IMR-90 (cell line): Measurements from ENCODE around the gene NAT14. TPM values are rescaled to one million over a fixed set of nuclear protein-coding genes. Genes with fewer than 3 reads are reported as not detected.

Experiments
- ATAC-seq: fragments of 200-7000 bp; cut with Tn5 transposase; 2 replicates; pipeline ENCODE4 v1.9.1; 2020; ENCODE audit warnings: low read depth, mild to moderate bottlenecking, moderate library complexity
- BruUV-seq: library from RNA; stranded (reverse); fragments of 400-500 nt; replicated peaks from 2 replicates; lab custom pipeline; 2021; lab: Mats Ljungman, UMichigan
- CTCF ChIA-PET: fragments of 300-600 bp; formaldehyde crosslinking; extraction: SDS; loops from one replicate; lab custom pipeline; 2021; ENCODE audit warnings: antibody characterized with exemption; lab: Yijun Ruan, JAX
- POLR2A ChIA-PET: fragments of 300-600 bp; sonication (Branson Sonifier 250); formaldehyde crosslinking; loops from one replicate; lab custom pipeline; 2022; ENCODE audit warnings: antibody characterized with exemption; ENCODE audit not compliant: unreplicated experiment; lab: Charles Lee
- DNase-seq: peaks from one replicate; pipeline ENCODE4 v3.0.0; 2013
- H2AFZ ChIP-seq: replicated peaks from 2 replicates; pipeline ENCODE3; 2013; ENCODE audit warnings: low read length, mild to moderate bottlenecking; ENCODE audit not compliant: poor library complexity
- H2AK5ac ChIP-seq: 2 replicates; pipeline ENCODE4 v1.6.1; 2013; ENCODE audit warnings: low read depth, low read length, inconsistent platforms
- H2AK9ac ChIP-seq: replicated peaks from 2 replicates; pipeline ENCODE3; 2013; ENCODE audit warnings: mild to moderate bottlenecking, low read depth, low read length, moderate library complexity; ENCODE audit not compliant: poor library complexity
- H2BK120ac ChIP-seq: 2 replicates; pipeline ENCODE4 v1.6.1; 2013; ENCODE audit warnings: low read depth, low read length, inconsistent platforms
- H2BK15ac ChIP-seq: 3 replicates; pipeline ENCODE4 v1.6.1; 2013; ENCODE audit warnings: low read depth, low read length, inconsistent platforms
- H2BK20ac ChIP-seq: 2 replicates; pipeline ENCODE4 v1.6.1; 2013; ENCODE audit warnings: low read depth, mild to moderate bottlenecking, inconsistent platforms, low read length, moderate library complexity
- H2BK5ac ChIP-seq: 2 replicates; pipeline ENCODE4 v1.6.1; 2013; ENCODE audit warnings: mild to moderate bottlenecking, low read depth, low read length, inconsistent platforms; ENCODE audit not compliant: poor library complexity, severe bottlenecking
- H3K14ac ChIP-seq: replicated peaks from 2 replicates; pipeline ENCODE4 v1.6.1; 2013; ENCODE audit warnings: low read depth, low read length, inconsistent platforms
- H3K18ac ChIP-seq: 2 replicates; pipeline ENCODE4 v1.6.1; 2013; ENCODE audit warnings: low read depth, low read length, control low read depth
- H3K23ac ChIP-seq: 2 replicates; pipeline ENCODE4 v1.6.1; 2013; ENCODE audit warnings: low read depth, low read length, inconsistent platforms
- H3K27ac ChIP-seq: 2 replicates; pipeline ENCODE4 v1.5.1; 2013; ENCODE audit warnings: mild to moderate bottlenecking, control low read depth, low read length; ENCODE audit not compliant: insufficient read depth
- H3K27me3 ChIP-seq: 2 replicates; pipeline ENCODE4 v1.6.1; 2013; ENCODE audit warnings: low read length; ENCODE audit not compliant: control insufficient read depth, insufficient read depth
- H3K36me3 ChIP-seq: 2 replicates; pipeline ENCODE4 v1.6.1; 2013; ENCODE audit warnings: low read length, mixed read lengths; ENCODE audit not compliant: control insufficient read depth, insufficient read depth
- H3K4ac ChIP-seq: 2 replicates; pipeline ENCODE4 v1.6.1; 2013; ENCODE audit warnings: low read depth, low read length, inconsistent platforms
- H3K4me1 ChIP-seq: 2 replicates; pipeline ENCODE4 v1.6.1; 2013; ENCODE audit warnings: low read length, mixed read lengths; ENCODE audit not compliant: control insufficient read depth, insufficient read depth
- H3K4me2 ChIP-seq: 2 replicates; pipeline ENCODE4 v1.6.1; 2013; ENCODE audit warnings: low read depth, mild to moderate bottlenecking, control low read depth, low read length, moderate library complexity
- H3K4me3 ChIP-seq: 2 replicates; pipeline ENCODE4 v1.5.1; 2013; ENCODE audit warnings: low read depth, mild to moderate bottlenecking, control low read depth, low read length, moderate library complexity; ENCODE audit not compliant: insufficient read depth
- H3K56ac ChIP-seq: 2 replicates; pipeline ENCODE4 v1.6.1; 2013; ENCODE audit warnings: low read length, inconsistent platforms; ENCODE audit not compliant: insufficient read depth; ENCODE audit errors: extremely low read depth
- H3K79me1 ChIP-seq, 2 experiments: 2 replicates each; pipeline ENCODE4 v1.6.1; 2013; ENCODE audit warnings: low read length in 2 of 2, inconsistent platforms in 1 of 2, low read depth in 1 of 2
- H3K9ac ChIP-seq: 2 replicates; pipeline ENCODE4 v1.6.1; 2013; ENCODE audit warnings: low read depth, low read length, control low read depth
- H3K9me1 ChIP-seq: 2 replicates; pipeline ENCODE4 v1.6.1; 2013; ENCODE audit warnings: low read length, inconsistent platforms; ENCODE audit not compliant: insufficient read depth
- H3K9me3 ChIP-seq: 2 replicates; pipeline ENCODE4 v1.6.1; 2013; ENCODE audit warnings: low read length; ENCODE audit not compliant: control insufficient read depth, insufficient read depth
- H4K20me1 ChIP-seq: 2 replicates; pipeline ENCODE4 v1.6.1; 2013; ENCODE audit warnings: low read length, inconsistent platforms; ENCODE audit not compliant: insufficient read depth
- H4K5ac ChIP-seq: 2 replicates; pipeline ENCODE4 v1.6.1; 2013; ENCODE audit warnings: mild to moderate bottlenecking, low read depth, low read length, control low read depth
- H4K8ac ChIP-seq, 2 experiments: 2 replicates each; pipeline ENCODE4 v1.6.1; 2013; ENCODE audit warnings: low read depth in 2 of 2, low read length in 2 of 2, control low read depth in 1 of 2, inconsistent platforms in 1 of 2
- H4K91ac ChIP-seq: 2 replicates; pipeline ENCODE4 v1.6.1; 2013; ENCODE audit warnings: low read depth, low read length, inconsistent platforms; ENCODE audit not compliant: insufficient read depth
- BHLHE40 ChIP-seq: fragments of 150-350 bp; IDR thresholded peaks from 2 replicates; pipeline ENCODE4 v1.6.1; 2016; ENCODE audit warnings: mild to moderate bottlenecking, low read depth, low read length
- CHD1 ChIP-seq: IDR thresholded peaks from 2 replicates; pipeline ENCODE4 v1.6.1; 2012; ENCODE audit warnings: low read depth, low read length, improper control_type of control experiment
- RFX5 ChIP-seq: IDR thresholded peaks from 2 replicates; pipeline ENCODE4 v1.8.0; 2012; ENCODE audit warnings: low read depth, mild to moderate bottlenecking, low read length, moderate library complexity
- WGBS, 2 experiments: methylation state at CpG; one replicate each; pipeline versions ENCODE4 v1.1.5 to v1.1.7; 2013; ENCODE audit warnings: missing lambda C conversion rate in 2 of 2; ENCODE audit not compliant: insufficient read length in 1 of 2; ENCODE audit errors: extremely low coverage in 2 of 2; 5-methylcytosine and 5-hydroxymethylcytosine counted together
- dilution Hi-C: fragments of 300-500 bp; cut with HindIII; formaldehyde crosslinking; loops from one replicate; pipeline ENCODE4 v1.14.3; 2018; ENCODE audit warnings: low sequenced_read_pairs; ENCODE audit not compliant: unreplicated experiment
- in situ Hi-C: fragments of 300-500 bp; cut with MboI; formaldehyde crosslinking; loops from 3 replicates; pipeline ENCODE4 v1.14.3; 2019; ENCODE audit warnings: low sequenced_read_pairs, inconsistent platforms, mixed read lengths
- intact Hi-C: fragments of 100-400 bp; cut with micrococcal nuclease; formaldehyde crosslinking; loops from 2 replicates; pipeline ENCODE4 v1.10.0; 2022
- polyA plus RNA-seq, 3 experiments: library from polyadenylated mRNA; depleted of rRNA; stranded (reverse); fragments of >200 nt; gene quantifications; 2 replicates each; pipeline ENCODE4 v1.2.3, GENCODE V29; 2012; ENCODE audit warnings: low replicate concordance in 1 of 3
- total RNA-seq: library from RNA; depleted of rRNA; stranded (reverse); fragments of >200 nt; gene quantifications from 2 replicates; pipeline ENCODE4 v1.2.3, GENCODE V29; 2012

Gene NAT14
- total and polyA plus RNA-seq, 2 of the 4 experiments (the other 2 are of a cell fraction): 4.3 to 41.2 TPM

GRCh38 chr19:55472463-55472862 is 12.5 kb upstream of the NAT14 start:
- Histone ChIP-seq H4K8ac (peak overlapping the region in 1 of 2 experiments; percentile 66; a peak in 3 of 4 replicates), H2AK9ac (peak overlapping the region; percentile 60), H4K20me1 (no peaks in the 10 kb centered on the region), H3K23ac (no peak overlapping the region), H2AK5ac (no peak overlapping the region), H2BK120ac (peak overlapping the region; percentile 1; the same call in 1 of the 2 replicates), H3K4ac (0 out of 2 replicates have a peak overlapping the region, but pooled peaks have one; percentile 25), H2AFZ (peak overlapping the region; percentile 79), H2BK5ac (no peak overlapping the region), H3K14ac (peak overlapping the region; percentile 50; the same call in 1 of the 2 replicates), H3K4me1 (peaks cover 9% of the 10 kb centered on the region), H3K56ac (no peak overlapping the region), H3K9ac (no peak overlapping the region), H3K4me2 (no peak overlapping the region), H3K9me1 (peaks cover 8% of the 10 kb centered on the region; the same call in 1 of the 2 replicates), H3K18ac (no peak overlapping the region), H3K27ac (no peak overlapping the region), H4K91ac (peak overlapping the region; percentile 41; the same call in 1 of the 2 replicates), H4K5ac (peak overlapping the region; percentile 38), H3K36me3 (no peaks in the 10 kb centered on the region), H3K79me1 (peaks cover 0 to 11% of the 10 kb centered on the region in 2 experiments; a peak in 2 of 4 replicates), H2BK20ac (no peak overlapping the region), H3K27me3 (no peaks in the 10 kb centered on the region), H3K9me3 (no peaks in the 10 kb centered on the region), H3K4me3 (no peak overlapping the region), H2BK15ac (no peak overlapping the region)
- ATAC-seq (no peak), DNase-seq (peak; percentile 79)
- 90% methylated on average over 6 of the region's 8 CpGs; no CpG with 5 or more reads in 1 of the 2 experiments for WGBS, 2 experiments
- intact Hi-C loops: no loop called here
- CTCF ChIA-PET: no interaction called here
- dilution Hi-C loops: no loop called here
- in situ Hi-C loops: no loop called here
- TF ChIP-seq CHD1: no peak
- TF ChIP-seq RFX5: no peak
- 0 out of 2 replicates have a peak, but pooled peaks have one; percentile 25 for TF ChIP-seq BHLHE40
- BruUV-seq: no TSS peak
- POLR2A ChIA-PET: no interaction called here
